K562 (cell line): ENCODE results near the gene PRSS27. TPM values are rescaled to one million over a fixed set of nuclear protein-coding genes. Genes with fewer than 3 reads are reported as not detected.

Experiments
- CBFA2T3 ChIP-seq: fragments of 450-650 bp; IDR thresholded peaks from 2 replicates; pipeline ENCODE4 v1.6.1; 2017
- FOXP1 ChIP-seq: sonication (generic); formaldehyde crosslinking; IDR thresholded peaks from 2 replicates; pipeline ENCODE4 v1.8.0; 2022; ENCODE audit warnings: mild to moderate bottlenecking, missing genetic modification reagents
- IRF2 ChIP-seq: sonication (generic); formaldehyde crosslinking; IDR thresholded peaks from 2 replicates; pipeline ENCODE4 v1.8.1; 2022; ENCODE audit warnings: mild to moderate bottlenecking, missing genetic modification reagents
- MED1 ChIP-seq: sonication (generic); formaldehyde crosslinking; IDR thresholded peaks from 2 replicates; pipeline ENCODE4 v1.8.1; 2023; ENCODE audit warnings: missing genetic modification reagents, borderline replicate concordance
- PHTF2 ChIP-seq: fragments of 250-450 bp; sonication (Bioruptor Pico); IDR thresholded peaks from 2 replicates; pipeline ENCODE4 v1.5.0; 2021; ENCODE audit warnings: mild to moderate bottlenecking
- POLR2A ChIP-seq: fragments of 450-650 bp; conservative IDR thresholded peaks from 2 replicates; pipeline ENCODE4 v1.6.1; 2016
- POLR2H ChIP-seq: IDR thresholded peaks from 2 replicates; pipeline ENCODE4 v1.6.1; 2016; ENCODE audit warnings: missing genetic modification characterization, low read depth, mild to moderate bottlenecking, control low read depth, missing compliant biosample characterization, moderate library complexity
- SIN3A ChIP-seq, 2 experiments: fragments of 150-350 bp in 1 of 2; IDR thresholded peaks; 2 replicates each; pipeline ENCODE4 v1.6.1; 2011 to 2016; ENCODE audit warnings: borderline replicate concordance in 2 of 2, low read depth in 2 of 2, low read length in 2 of 2, mild to moderate bottlenecking in 2 of 2, moderate library complexity in 2 of 2; ENCODE audit not compliant: control insufficient read depth in 1 of 2
- ZNF431 ChIP-seq: sonication (generic); formaldehyde crosslinking; IDR thresholded peaks from 2 replicates; pipeline ENCODE4 v1.8.0; 2022; ENCODE audit warnings: mild to moderate bottlenecking, missing genetic modification reagents
- polyA plus RNA-seq, 8 experiments: library from polyadenylated mRNA; depleted of rRNA in 4 of 8; stranded (reverse) in 5 of 8; unstranded in 3 of 8; fragments of >200 nt; fragmentation: Nextera tagmentation in 2 of 8; fragmentation: Illumina TruSeq in 1 of 8; extraction: Ambion mirVana in 2 of 8; extraction: Trizol in 1 of 8; gene quantifications; 2 replicates each; pipeline versions ENCODE4 v1.2.1 to v1.2.3, GENCODE V29; 2011 to 2014; ENCODE audit warnings: inconsistent platforms in 1 of 8, missing spikeins in 1 of 8
- total RNA-seq, 7 experiments: library from RNA; depleted of rRNA in 6 of 7; stranded (reverse); fragments of >200 nt in 6 of 7; fragmentation: Illumina TruSeq in 2 of 7; extraction: Trizol in 2 of 7; gene quantifications; 2 replicates each; pipeline versions ENCODE4 v1.2.1 to v1.2.3, GENCODE V29; 2011 to 2021; ENCODE audit warnings: low replicate concordance in 1 of 7
- TF ChIP-seq, protein P1 (sequence below), 3 experiments: fragments of 200-800 bp in 1 of 3; sonication (Bioruptor generic) in 1 of 3; sonication (generic) in 1 of 3; formaldehyde crosslinking in 1 of 3; IDR thresholded peaks; 2 replicates each; pipeline versions ENCODE4 v1.6.1 to v1.8.0; 2016 to 2022; ENCODE audit warnings: mild to moderate bottlenecking in 2 of 3, missing compliant biosample characterization in 2 of 3, missing genetic modification characterization in 2 of 3, missing genetic modification reagents in 1 of 3
- TF ChIP-seq, protein P2 (sequence below): IDR thresholded peaks from 3 replicates; pipeline ENCODE4 v1.6.1; 2011; ENCODE audit warnings: borderline replicate concordance, mild to moderate bottlenecking, moderate library complexity; ENCODE audit not compliant: insufficient read length; ENCODE audit errors: extremely low read depth
- TF ChIP-seq, protein P3 (sequence below): sonication (generic); formaldehyde crosslinking; IDR thresholded peaks from 2 replicates; pipeline ENCODE4 v1.8.0; 2023; ENCODE audit warnings: missing genetic modification reagents, mild to moderate bottlenecking, borderline replicate concordance
- TF ChIP-seq, protein P4 (sequence below), 2 experiments: fragments of 450-650 bp in 1 of 2; IDR thresholded peaks; 2 replicates each; pipeline ENCODE4 v1.6.1; 2011 to 2017; ENCODE audit warnings: low read depth in 2 of 2, antibody characterized with exemption in 1 of 2, borderline replicate concordance in 1 of 2, low read length in 1 of 2, mild to moderate bottlenecking in 1 of 2, mixed read lengths in 1 of 2; ENCODE audit not compliant: control insufficient read depth in 1 of 2

PRSS27 gene
- total and polyA plus RNA-seq, 9 of the 15 experiments (the other 6 are each of a cell fraction or from before 2014, with no cell fraction given), result 0.09 to 0.20 (median 0.17) TPM; not detected in 5

DNA sequence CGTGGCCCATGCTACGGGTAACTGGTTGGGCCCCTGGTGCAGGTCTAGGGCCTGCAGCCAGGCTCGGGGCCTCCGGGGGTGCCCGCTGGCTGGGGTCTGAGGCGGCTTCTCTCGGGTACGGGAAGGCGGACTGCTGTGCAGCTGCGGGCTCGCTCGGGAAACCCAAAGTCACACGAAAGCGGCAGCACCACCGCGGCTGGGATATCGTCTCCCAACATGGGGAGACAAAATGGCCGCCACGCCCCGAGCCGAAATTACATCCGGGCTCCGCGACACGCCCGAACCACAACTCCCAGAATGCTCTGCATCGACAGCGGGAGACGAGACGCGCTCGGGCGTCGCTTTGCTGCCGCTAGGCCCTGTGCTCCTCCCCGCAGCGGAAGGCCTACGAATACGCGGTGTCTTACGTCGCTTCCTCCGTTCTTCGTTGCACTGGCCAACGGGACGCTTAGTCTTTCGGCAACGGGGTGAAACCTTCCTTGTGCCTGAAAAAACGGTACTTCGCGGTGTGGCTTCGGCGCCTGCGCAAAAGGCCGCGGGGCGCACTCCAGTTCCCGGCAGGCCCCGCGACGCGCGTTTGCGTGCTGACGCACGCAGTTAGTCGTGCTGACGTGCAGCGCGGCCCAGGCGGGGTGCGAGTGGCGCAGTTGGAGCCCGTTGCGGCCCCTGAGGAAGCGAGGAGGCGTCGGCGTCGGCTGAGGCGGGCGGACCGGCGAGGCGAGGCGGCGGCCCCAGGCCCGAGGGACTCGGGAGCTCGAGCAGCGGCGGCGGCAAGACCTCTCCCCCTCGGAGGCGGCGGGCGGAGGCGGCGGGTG lies 32.2 kb upstream of the PRSS27 start, which contains the start of gene SRRM2 (continued):
- TF ChIP-seq, protein P1, sequence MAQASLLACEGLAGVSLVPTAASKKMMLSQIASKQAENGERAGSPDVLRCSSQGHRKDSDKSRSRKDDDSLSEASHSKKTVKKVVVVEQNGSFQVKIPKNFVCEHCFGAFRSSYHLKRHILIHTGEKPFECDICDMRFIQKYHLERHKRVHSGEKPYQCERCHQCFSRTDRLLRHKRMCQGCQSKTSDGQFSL (CRISPR knock-in tag; IDR thresholded peaks at IDR 0.05), result no peak
- TF ChIP-seq, protein P1 (tag; IDR thresholded peaks at IDR 0.05), result no peak
- TF ChIP-seq, protein P2, sequence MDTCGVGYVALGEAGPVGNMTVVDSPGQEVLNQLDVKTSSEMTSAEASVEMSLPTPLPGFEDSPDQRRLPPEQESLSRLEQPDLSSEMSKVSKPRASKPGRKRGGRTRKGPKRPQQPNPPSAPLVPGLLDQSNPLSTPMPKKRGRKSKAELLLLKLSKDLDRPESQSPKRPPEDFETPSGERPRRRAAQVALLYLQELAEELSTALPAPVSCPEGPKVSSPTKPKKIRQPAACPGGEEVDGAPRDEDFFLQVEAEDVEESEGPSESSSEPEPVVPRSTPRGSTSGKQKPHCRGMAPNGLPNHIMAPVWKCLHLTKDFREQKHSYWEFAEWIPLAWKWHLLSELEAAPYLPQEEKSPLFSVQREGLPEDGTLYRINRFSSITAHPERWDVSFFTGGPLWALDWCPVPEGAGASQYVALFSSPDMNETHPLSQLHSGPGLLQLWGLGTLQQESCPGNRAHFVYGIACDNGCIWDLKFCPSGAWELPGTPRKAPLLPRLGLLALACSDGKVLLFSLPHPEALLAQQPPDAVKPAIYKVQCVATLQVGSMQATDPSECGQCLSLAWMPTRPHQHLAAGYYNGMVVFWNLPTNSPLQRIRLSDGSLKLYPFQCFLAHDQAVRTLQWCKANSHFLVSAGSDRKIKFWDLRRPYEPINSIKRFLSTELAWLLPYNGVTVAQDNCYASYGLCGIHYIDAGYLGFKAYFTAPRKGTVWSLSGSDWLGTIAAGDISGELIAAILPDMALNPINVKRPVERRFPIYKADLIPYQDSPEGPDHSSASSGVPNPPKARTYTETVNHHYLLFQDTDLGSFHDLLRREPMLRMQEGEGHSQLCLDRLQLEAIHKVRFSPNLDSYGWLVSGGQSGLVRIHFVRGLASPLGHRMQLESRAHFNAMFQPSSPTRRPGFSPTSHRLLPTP, result no peak
- TF ChIP-seq MED1 (CRISPR knock-in tag), result no peak
- TF ChIP-seq POLR2A, result peak; percentile 94
- no peak for TF ChIP-seq PHTF2
- TF ChIP-seq CBFA2T3, result no peak
- TF ChIP-seq POLR2H (tag), result peak; percentile 77
- TF ChIP-seq, protein P3, sequence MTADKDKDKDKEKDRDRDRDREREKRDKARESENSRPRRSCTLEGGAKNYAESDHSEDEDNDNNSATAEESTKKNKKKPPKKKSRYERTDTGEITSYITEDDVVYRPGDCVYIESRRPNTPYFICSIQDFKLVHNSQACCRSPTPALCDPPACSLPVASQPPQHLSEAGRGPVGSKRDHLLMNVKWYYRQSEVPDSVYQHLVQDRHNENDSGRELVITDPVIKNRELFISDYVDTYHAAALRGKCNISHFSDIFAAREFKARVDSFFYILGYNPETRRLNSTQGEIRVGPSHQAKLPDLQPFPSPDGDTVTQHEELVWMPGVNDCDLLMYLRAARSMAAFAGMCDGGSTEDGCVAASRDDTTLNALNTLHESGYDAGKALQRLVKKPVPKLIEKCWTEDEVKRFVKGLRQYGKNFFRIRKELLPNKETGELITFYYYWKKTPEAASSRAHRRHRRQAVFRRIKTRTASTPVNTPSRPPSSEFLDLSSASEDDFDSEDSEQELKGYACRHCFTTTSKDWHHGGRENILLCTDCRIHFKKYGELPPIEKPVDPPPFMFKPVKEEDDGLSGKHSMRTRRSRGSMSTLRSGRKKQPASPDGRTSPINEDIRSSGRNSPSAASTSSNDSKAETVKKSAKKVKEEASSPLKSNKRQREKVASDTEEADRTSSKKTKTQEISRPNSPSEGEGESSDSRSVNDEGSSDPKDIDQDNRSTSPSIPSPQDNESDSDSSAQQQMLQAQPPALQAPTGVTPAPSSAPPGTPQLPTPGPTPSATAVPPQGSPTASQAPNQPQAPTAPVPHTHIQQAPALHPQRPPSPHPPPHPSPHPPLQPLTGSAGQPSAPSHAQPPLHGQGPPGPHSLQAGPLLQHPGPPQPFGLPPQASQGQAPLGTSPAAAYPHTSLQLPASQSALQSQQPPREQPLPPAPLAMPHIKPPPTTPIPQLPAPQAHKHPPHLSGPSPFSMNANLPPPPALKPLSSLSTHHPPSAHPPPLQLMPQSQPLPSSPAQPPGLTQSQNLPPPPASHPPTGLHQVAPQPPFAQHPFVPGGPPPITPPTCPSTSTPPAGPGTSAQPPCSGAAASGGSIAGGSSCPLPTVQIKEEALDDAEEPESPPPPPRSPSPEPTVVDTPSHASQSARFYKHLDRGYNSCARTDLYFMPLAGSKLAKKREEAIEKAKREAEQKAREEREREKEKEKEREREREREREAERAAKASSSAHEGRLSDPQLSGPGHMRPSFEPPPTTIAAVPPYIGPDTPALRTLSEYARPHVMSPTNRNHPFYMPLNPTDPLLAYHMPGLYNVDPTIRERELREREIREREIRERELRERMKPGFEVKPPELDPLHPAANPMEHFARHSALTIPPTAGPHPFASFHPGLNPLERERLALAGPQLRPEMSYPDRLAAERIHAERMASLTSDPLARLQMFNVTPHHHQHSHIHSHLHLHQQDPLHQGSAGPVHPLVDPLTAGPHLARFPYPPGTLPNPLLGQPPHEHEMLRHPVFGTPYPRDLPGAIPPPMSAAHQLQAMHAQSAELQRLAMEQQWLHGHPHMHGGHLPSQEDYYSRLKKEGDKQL, result no peak
- no peak for TF ChIP-seq ZNF431 (CRISPR knock-in tag)
- no peak for TF ChIP-seq IRF2 (CRISPR knock-in tag)
- TF ChIP-seq SIN3A (IDR thresholded peaks at IDR 0.05; ENCODE audit: borderline replicate concordance in 2 of 2, control insufficient read depth in 1 of 2, low read depth in 2 of 2, low read length in 2 of 2), result no peak; a peak in 1 of 4 replicates
- TF ChIP-seq, protein P4, sequence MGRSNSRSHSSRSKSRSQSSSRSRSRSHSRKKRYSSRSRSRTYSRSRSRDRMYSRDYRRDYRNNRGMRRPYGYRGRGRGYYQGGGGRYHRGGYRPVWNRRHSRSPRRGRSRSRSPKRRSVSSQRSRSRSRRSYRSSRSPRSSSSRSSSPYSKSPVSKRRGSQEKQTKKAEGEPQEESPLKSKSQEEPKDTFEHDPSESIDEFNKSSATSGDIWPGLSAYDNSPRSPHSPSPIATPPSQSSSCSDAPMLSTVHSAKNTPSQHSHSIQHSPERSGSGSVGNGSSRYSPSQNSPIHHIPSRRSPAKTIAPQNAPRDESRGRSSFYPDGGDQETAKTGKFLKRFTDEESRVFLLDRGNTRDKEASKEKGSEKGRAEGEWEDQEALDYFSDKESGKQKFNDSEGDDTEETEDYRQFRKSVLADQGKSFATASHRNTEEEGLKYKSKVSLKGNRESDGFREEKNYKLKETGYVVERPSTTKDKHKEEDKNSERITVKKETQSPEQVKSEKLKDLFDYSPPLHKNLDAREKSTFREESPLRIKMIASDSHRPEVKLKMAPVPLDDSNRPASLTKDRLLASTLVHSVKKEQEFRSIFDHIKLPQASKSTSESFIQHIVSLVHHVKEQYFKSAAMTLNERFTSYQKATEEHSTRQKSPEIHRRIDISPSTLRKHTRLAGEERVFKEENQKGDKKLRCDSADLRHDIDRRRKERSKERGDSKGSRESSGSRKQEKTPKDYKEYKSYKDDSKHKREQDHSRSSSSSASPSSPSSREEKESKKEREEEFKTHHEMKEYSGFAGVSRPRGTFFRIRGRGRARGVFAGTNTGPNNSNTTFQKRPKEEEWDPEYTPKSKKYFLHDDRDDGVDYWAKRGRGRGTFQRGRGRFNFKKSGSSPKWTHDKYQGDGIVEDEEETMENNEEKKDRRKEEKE (IDR thresholded peaks at IDR 0.05; ENCODE audit: borderline replicate concordance in 1 of 2, control insufficient read depth in 1 of 2, low read depth in 2 of 2, low read length in 1 of 2), result no peak
- TF ChIP-seq FOXP1, result peak; percentile 93
